GM12878 (cell line): ENCODE results near the gene HDAC5.

Experiments
- CREB1 ChIP-seq: IDR thresholded peaks from 2 replicates; pipeline ENCODE4 v1.6.1; 2012; ENCODE audit warnings: low read depth, mild to moderate bottlenecking, inconsistent platforms
- FOS ChIP-seq: IDR thresholded peaks from 3 replicates; pipeline ENCODE4 v1.6.1; 2011; ENCODE audit warnings: borderline replicate concordance; ENCODE audit not compliant: insufficient read length; ENCODE audit errors: extremely low read depth
- MXI1 ChIP-seq: fragments of 150-350 bp; IDR thresholded peaks from 2 replicates; pipeline ENCODE4 v1.6.1; 2011; ENCODE audit warnings: low read depth, mild to moderate bottlenecking, inconsistent platforms, low read length, improper control_type of control experiment

DNA sequence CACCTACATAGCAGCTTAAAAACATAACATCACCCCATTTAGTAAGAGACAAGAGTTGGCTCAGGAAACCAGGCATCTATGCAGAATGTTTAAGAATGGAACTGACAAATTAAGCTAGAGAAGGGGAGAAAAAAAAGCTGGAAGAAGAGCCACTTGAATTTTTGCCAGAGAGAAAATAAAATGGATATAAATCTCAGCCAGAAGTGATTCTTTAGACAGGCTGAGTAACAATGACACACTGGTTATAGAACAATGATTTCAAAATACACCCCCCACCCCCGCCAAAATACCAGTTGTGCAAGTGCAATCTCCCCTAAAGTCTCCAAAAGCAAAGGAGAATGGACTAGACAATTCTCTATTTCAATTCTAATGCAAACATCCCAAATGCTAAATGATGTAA is 79.4 kb downstream of the HDAC5 start:
- TF ChIP-seq MXI1 (no peak), CREB1 (no peak), FOS (no peak)
